ENCODE results near the gene GCNT1.

GRCh38 chr9:76459694-76460635, 983 bp downstream of the GCNT1 start:
- TF ChIP-seq YY1 (IDR thresholded peaks at IDR 0.05; ENCODE audit: low read depth) (no peak), NFIC (IDR thresholded peaks at IDR 0.05) (no peak), EP300 (IDR thresholded peaks at IDR 0.05; ENCODE audit: borderline replicate concordance) (no peak), FOXM1 (IDR thresholded peaks at IDR 0.05; ENCODE audit: borderline replicate concordance, low read depth) (no peak), ZBTB7A (IDR thresholded peaks at IDR 0.05; ENCODE audit: low read depth) (no peak), TCF12 (IDR thresholded peaks at IDR 0.05; ENCODE audit: low read depth) (no peak), USF1 (IDR thresholded peaks at IDR 0.05) (no peak)
- TF ChIP-seq, protein P1, sequence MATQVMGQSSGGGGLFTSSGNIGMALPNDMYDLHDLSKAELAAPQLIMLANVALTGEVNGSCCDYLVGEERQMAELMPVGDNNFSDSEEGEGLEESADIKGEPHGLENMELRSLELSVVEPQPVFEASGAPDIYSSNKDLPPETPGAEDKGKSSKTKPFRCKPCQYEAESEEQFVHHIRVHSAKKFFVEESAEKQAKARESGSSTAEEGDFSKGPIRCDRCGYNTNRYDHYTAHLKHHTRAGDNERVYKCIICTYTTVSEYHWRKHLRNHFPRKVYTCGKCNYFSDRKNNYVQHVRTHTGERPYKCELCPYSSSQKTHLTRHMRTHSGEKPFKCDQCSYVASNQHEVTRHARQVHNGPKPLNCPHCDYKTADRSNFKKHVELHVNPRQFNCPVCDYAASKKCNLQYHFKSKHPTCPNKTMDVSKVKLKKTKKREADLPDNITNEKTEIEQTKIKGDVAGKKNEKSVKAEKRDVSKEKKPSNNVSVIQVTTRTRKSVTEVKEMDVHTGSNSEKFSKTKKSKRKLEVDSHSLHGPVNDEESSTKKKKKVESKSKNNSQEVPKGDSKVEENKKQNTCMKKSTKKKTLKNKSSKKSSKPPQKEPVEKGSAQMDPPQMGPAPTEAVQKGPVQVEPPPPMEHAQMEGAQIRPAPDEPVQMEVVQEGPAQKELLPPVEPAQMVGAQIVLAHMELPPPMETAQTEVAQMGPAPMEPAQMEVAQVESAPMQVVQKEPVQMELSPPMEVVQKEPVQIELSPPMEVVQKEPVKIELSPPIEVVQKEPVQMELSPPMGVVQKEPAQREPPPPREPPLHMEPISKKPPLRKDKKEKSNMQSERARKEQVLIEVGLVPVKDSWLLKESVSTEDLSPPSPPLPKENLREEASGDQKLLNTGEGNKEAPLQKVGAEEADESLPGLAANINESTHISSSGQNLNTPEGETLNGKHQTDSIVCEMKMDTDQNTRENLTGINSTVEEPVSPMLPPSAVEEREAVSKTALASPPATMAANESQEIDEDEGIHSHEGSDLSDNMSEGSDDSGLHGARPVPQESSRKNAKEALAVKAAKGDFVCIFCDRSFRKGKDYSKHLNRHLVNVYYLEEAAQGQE (IDR thresholded peaks at IDR 0.05; ENCODE audit: low read depth), result no peak
